ENCODE data around the gene KDM3B. TPM values are rescaled to one million over a fixed set of nuclear protein-coding genes. Genes with fewer than 3 reads are reported as not detected.

Gene KDM3B
- total RNA-seq, 2 donors from 2014 or later, result 61.2 to 85.1 TPM

GRCh38 chr5:138352722-138353559, 456 bp downstream of the KDM3B start:
- 2% methylated on average over 24 of the region's 88 CpGs for WGBS
- Histone ChIP-seq H3K36me3 (no peaks in the 10 kb centered on the region), H3K4me1 (replicated peaks) (peaks cover 9% of the 10 kb centered on the region), H3K27me3 (replicated peaks; ENCODE audit: insufficient read depth) (no peaks in the 10 kb centered on the region), H3K27ac (peak overlapping the region; percentile 88 to 99), H3K9me3 (no peaks in the 10 kb centered on the region), H3K4me3 (peak overlapping the region; percentile 85 to 96)
- peak; percentile 55 for TF ChIP-seq POLR2A (IDR thresholded peaks at IDR 0.05)
- TF ChIP-seq, protein P1, sequence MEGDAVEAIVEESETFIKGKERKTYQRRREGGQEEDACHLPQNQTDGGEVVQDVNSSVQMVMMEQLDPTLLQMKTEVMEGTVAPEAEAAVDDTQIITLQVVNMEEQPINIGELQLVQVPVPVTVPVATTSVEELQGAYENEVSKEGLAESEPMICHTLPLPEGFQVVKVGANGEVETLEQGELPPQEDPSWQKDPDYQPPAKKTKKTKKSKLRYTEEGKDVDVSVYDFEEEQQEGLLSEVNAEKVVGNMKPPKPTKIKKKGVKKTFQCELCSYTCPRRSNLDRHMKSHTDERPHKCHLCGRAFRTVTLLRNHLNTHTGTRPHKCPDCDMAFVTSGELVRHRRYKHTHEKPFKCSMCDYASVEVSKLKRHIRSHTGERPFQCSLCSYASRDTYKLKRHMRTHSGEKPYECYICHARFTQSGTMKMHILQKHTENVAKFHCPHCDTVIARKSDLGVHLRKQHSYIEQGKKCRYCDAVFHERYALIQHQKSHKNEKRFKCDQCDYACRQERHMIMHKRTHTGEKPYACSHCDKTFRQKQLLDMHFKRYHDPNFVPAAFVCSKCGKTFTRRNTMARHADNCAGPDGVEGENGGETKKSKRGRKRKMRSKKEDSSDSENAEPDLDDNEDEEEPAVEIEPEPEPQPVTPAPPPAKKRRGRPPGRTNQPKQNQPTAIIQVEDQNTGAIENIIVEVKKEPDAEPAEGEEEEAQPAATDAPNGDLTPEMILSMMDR (IDR thresholded peaks at IDR 0.05), result peak in 3 of 4 experiments; percentile 17 to 43 (median 28)
- TF ChIP-seq POLR2AphosphoS5 (IDR thresholded peaks at IDR 0.05), result peak; percentile 30
- intact Hi-C loops (cut with DNase I), result no loop called here
- peak; percentile 62 for DNase-seq (ENCODE audit: low spot score)

DNA sequence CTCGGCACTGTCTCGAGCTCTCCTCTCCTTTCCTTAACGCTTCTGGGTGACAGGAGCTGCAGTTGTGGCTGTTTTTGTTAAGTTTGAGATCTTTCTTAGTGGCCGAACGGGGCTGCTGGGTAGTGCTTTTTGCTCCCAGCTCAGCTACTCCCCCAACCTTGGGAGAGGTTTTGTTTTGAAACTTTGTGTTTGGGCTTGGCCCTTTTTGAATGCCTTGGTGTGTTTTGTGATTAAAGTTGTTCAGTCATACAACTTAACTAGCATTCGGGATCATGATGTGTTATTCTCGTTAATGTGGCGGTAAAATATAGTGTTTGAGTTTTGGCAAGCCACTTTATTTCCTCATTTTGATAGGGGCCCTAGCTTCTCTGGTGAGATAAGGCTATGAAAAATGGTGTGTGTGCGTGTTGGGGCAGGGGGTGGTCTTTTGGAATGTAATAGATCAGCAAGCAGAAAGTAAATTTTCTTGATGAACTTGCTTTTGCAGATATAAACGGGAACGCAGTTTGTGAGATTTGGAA, 1.1 kb downstream of the KDM3B start:
- intact Hi-C loops (cut with DNase I), result no loop called here
- Histone ChIP-seq H3K36me3 (no peaks in the 10 kb centered on the region), H3K27me3 (replicated peaks; ENCODE audit: insufficient read depth) (no peaks in the 10 kb centered on the region), H3K9me3 (no peaks in the 10 kb centered on the region), H3K27ac (peak overlapping the region; percentile 88 to 99), H3K4me3 (peak overlapping the region; percentile 85 to 96), H3K4me1 (replicated peaks) (peaks cover 9% of the 10 kb centered on the region)
- no peak for TF ChIP-seq POLR2AphosphoS5 (IDR thresholded peaks at IDR 0.05)
- peak; percentile 1 for TF ChIP-seq POLR2A (IDR thresholded peaks at IDR 0.05)
- 1% methylated on average over 11 of the region's 11 CpGs for WGBS
- no peak for DNase-seq (ENCODE audit: low spot score)

DNA sequence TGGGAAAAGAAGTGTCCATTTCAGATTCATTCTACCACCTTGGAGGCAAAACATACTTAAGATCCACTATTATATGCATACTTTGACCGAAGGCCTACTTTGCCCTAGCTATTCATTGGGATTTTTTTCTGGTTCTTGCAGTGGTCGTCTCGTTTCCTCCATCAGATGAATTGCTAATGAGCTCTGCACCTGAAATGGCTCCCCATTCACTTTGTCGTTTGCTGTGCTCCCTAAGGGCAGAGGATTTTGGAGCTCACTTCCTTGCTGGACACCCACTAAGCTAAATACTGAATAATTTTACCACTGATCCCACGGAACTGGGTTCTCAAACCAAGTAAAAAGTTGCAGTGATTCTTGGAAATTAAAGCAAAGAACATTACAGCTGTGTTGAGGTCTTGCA, 1.9 kb downstream of the KDM3B start:
- no peak for TF ChIP-seq POLR2AphosphoS5 (IDR thresholded peaks at IDR 0.05)
- TF ChIP-seq, protein P1 (IDR thresholded peaks at IDR 0.05), result no peak
- TF ChIP-seq POLR2A (IDR thresholded peaks at IDR 0.05), result no peak
- no peaks in the 10 kb centered on the region for H3K36me3 ChIP-seq
- no peaks in the 10 kb centered on the region for H3K9me3 ChIP-seq
- no peak for DNase-seq (ENCODE audit: low spot score)
- H3K4me1 ChIP-seq (replicated peaks), result peaks cover 9% of the 10 kb centered on the region
- H3K27me3 ChIP-seq (replicated peaks; ENCODE audit: insufficient read depth), result no peaks in the 10 kb centered on the region
- peak overlapping the region; percentile 85 to 96 for H3K4me3 ChIP-seq
- H3K27ac ChIP-seq, result peak overlapping the region; percentile 88 to 99
- intact Hi-C loops (cut with DNase I), result no loop called here
- WGBS, result 5% methylated on average over 5 of the region's 5 CpGs

DNA sequence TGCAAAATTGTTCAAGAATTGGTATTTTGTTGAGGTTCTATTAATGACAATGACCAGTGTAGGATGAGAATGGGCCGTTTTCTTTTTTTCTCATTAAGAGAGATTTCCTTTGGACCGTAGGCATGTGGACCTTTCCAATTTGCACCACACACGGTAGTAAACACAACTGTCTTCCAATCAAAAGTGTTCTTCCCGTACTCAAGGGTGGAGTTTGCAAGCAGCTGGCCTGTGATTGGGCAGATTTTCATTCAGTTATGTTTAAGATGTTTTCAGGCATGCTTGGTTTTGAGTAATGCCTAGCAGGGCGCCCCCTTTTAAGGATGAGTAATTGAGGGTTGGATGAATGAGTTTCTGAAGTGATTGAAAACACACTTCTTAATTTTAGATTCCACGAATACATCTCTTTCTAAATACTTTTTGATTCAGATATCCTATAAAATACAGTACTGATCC, 2.5 kb downstream of the KDM3B start:
- Histone ChIP-seq H3K9me3 (no peaks in the 10 kb centered on the region), H3K4me1 (replicated peaks) (peaks cover 9% of the 10 kb centered on the region), H3K27me3 (replicated peaks; ENCODE audit: insufficient read depth) (no peaks in the 10 kb centered on the region), H3K36me3 (no peaks in the 10 kb centered on the region), H3K27ac (no peak overlapping the region), H3K4me3 (peak overlapping the region in 1 of 2 donors; percentile 96)
- WGBS, result 20% methylated on average over 6 of the region's 6 CpGs
- intact Hi-C loops (cut with DNase I), result no loop called here
- DNase-seq (ENCODE audit: low spot score), result no peak
- TF ChIP-seq POLR2AphosphoS5 (IDR thresholded peaks at IDR 0.05) (no peak), POLR2A (IDR thresholded peaks at IDR 0.05) (no peak)
- TF ChIP-seq, protein P1 (IDR thresholded peaks at IDR 0.05), result no peak

- Histone ChIP-seq H3K27me3 (replicated peaks; ENCODE audit: insufficient read depth) (no peaks in the 10 kb centered on the region), H3K4me3 (no peak overlapping the region), H3K9me3 (no peaks in the 10 kb centered on the region), H3K36me3 (no peaks in the 10 kb centered on the region), H3K4me1 (replicated peaks) (peaks cover 3% of the 10 kb centered on the region), H3K27ac (no peak overlapping the region)
- WGBS, result 66% methylated on average over 3 of the region's 3 CpGs
- DNase-seq (ENCODE audit: low spot score), result no peak
- intact Hi-C loops (cut with DNase I), result no loop called here
- TF ChIP-seq POLR2AphosphoS5 (IDR thresholded peaks at IDR 0.05) (no peak), POLR2A (IDR thresholded peaks at IDR 0.05) (no peak)
- TF ChIP-seq, protein P1 (IDR thresholded peaks at IDR 0.05), result no peak
These were observed 7.1 kb downstream of the KDM3B start for GRCh38 chr5:138359621-138360020.

All from prostate gland (tissue), 2 donors.